ENCODE data around the gene CRB3. TPM values are rescaled to one million over a fixed set of nuclear protein-coding genes. Genes with fewer than 3 reads are reported as not detected.

Gene CRB3
- total and polyA plus RNA-seq, 2 donors (not counting 3 experiments of a cell fraction or from before 2014, with no cell fraction given) = not detected

DNA sequence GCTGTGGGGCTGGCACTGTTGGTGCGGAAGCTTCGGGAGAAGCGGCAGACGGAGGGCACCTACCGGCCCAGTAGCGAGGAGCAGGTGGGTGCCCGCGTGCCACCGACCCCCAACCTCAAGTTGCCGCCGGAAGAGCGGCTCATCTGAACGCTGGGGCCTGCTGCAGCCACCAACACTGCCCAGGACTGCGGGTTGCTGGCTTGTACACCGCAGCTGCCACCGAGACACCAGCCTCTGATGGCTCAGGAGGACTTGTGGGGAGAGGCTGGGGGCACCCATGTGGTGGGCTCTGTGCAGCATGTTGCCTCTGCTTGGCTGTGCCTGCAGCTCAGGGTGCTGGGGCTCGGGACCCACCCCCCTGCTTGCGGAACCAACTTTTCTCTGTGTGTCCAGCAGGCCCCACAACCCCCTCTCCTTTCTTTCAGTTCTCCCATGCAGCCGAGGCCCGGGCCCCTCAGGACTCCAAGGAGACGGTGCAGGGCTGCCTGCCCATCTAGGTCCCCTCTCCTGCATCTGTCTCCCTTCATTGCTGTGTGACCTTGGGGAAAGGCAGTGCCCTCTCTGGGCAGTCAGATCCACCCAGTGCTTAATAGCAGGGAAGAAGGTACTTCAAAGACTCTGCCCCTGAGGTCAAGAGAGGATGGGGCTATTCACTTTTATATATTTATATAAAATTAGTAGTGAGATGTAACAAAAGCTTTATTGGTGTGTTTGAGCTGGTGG, 2.6 kb downstream of the CRB3 start:
- Histone ChIP-seq H3K27me3 (ENCODE audit: control insufficient read depth in 2 of 2, insufficient read depth in 2 of 2, low read length in 2 of 2) (peaks cover 8 to 16% of the 10 kb centered on the region in 2 experiments), H3K9me1 (replicated peaks; ENCODE audit: control insufficient read depth, extremely low read depth, insufficient read depth, low read length) (no peaks in the 10 kb centered on the region), H3K9ac (replicated peaks; ENCODE audit: extremely low read depth, insufficient read depth, low read length) (no peak overlapping the region), H3K79me2 (ENCODE audit: control insufficient read depth, insufficient read depth, low read length) (no peaks in the 10 kb centered on the region), H3K9me3 (replicated peaks; ENCODE audit: control insufficient read depth, insufficient read depth, low read length) (no peaks in the 10 kb centered on the region), H3K36me3 (ENCODE audit: control insufficient read depth in 2 of 2, extremely low read depth in 1 of 2, insufficient read depth in 2 of 2, low read length in 2 of 2) (no peaks in the 10 kb centered on the region), H3K4me3 (replicated peaks in 1 of 3; ENCODE audit: insufficient read depth in 1 of 3, low read depth in 1 of 3, low read length in 3 of 3) (no peak overlapping the region), H3K4me1 (ENCODE audit: control insufficient read depth, extremely low read depth, insufficient read depth, low read length) (no peaks in the 10 kb centered on the region), H4K20me1 (replicated peaks; ENCODE audit: control insufficient read depth, extremely low read depth, insufficient read depth, low read length) (no peaks in the 10 kb centered on the region), H2AFZ (ENCODE audit: low read depth, low read length) (no peak overlapping the region), H3K4me2 (ENCODE audit: insufficient read depth, low read length) (no peak overlapping the region), H3K27ac (ENCODE audit: insufficient read depth, low read depth, low read length) (no peak overlapping the region)
- ChIA-PET POLR2A (no interaction called here), CTCF (no interaction called here)
- intact Hi-C loops (cut with micrococcal nuclease) (no loop called here), dilution Hi-C loops (cut with MboI; ENCODE audit: extremely low pct_ligation_motif_present, low sequenced_read_pairs) (no loop called here)
- BruUV-seq (replicated peaks) = no TSS peak
- DNase-seq (ENCODE audit: low read depth, low spot score) = no peak
- no peak for FAIRE-seq
- TF ChIP-seq GATA2 (IDR thresholded peaks at IDR 0.05; ENCODE audit: insufficient read depth, insufficient read length, low read depth, low read length) (no peak), MYC (IDR thresholded peaks at IDR 0.05; ENCODE audit: low read depth, low read length) (no peak), FOS (IDR thresholded peaks at IDR 0.05; ENCODE audit: borderline replicate concordance, insufficient read depth, low read length) (no peak), JUN (IDR thresholded peaks at IDR 0.05; ENCODE audit: borderline replicate concordance, insufficient read depth, insufficient read length, low read depth) (no peak), POLR2AphosphoS5 (IDR thresholded peaks at IDR 0.05; ENCODE audit: insufficient read depth, low read depth, low read length) (no peak), POLR2A (IDR thresholded peaks at IDR 0.05; ENCODE audit: low read depth, low read length) (no peak), EZH2 (IDR thresholded peaks at IDR 0.05; ENCODE audit: borderline replicate concordance, low read depth, low read length, severe bottlenecking) (no peak)
- TF ChIP-seq, protein P1, sequence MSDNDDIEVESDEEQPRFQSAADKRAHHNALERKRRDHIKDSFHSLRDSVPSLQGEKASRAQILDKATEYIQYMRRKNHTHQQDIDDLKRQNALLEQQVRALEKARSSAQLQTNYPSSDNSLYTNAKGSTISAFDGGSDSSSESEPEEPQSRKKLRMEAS (IDR thresholded peaks at IDR 0.05; ENCODE audit: insufficient read depth, insufficient read length) = no peak
- TF ChIP-seq, protein P2, sequence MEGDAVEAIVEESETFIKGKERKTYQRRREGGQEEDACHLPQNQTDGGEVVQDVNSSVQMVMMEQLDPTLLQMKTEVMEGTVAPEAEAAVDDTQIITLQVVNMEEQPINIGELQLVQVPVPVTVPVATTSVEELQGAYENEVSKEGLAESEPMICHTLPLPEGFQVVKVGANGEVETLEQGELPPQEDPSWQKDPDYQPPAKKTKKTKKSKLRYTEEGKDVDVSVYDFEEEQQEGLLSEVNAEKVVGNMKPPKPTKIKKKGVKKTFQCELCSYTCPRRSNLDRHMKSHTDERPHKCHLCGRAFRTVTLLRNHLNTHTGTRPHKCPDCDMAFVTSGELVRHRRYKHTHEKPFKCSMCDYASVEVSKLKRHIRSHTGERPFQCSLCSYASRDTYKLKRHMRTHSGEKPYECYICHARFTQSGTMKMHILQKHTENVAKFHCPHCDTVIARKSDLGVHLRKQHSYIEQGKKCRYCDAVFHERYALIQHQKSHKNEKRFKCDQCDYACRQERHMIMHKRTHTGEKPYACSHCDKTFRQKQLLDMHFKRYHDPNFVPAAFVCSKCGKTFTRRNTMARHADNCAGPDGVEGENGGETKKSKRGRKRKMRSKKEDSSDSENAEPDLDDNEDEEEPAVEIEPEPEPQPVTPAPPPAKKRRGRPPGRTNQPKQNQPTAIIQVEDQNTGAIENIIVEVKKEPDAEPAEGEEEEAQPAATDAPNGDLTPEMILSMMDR (IDR thresholded peaks at IDR 0.05; ENCODE audit: extremely low read depth in 1 of 2, insufficient read depth in 1 of 2, low read depth in 1 of 2, low read length in 2 of 2) = no peak

Measured in endothelial cell of umbilical vein (primary cell).